Vagina (tissue), 2 donors: ENCODE data around the gene ISYNA1.

ENCODE experiments used
- POLR2A ChIP-seq, 2 donors: fragments of 450-650 bp; IDR thresholded peaks; one replicate each; pipeline ENCODE4 v1.6.1; 2017; ENCODE audit warnings: antibody characterized with exemption in 2 of 2, mild to moderate bottlenecking in 2 of 2, moderate library complexity in 2 of 2
- POLR2AphosphoS5 ChIP-seq, 2 donors: sonication (generic); formaldehyde crosslinking; IDR thresholded peaks; one replicate each; pipeline ENCODE4 v1.9.0; 2017; ENCODE audit warnings: antibody characterized with exemption in 2 of 2, mild to moderate bottlenecking in 2 of 2, low read depth in 1 of 2; ENCODE audit not compliant: insufficient read depth in 1 of 2
- TF ChIP-seq, protein P1 (sequence below), 3 experiments: fragments of 450-650 bp in 2 of 3; fragments of 200-600 bp in 1 of 3; sonication (generic) in 1 of 3; IDR thresholded peaks; one replicate each; pipeline ENCODE4 v1.5.1; 2017 to 2019; ENCODE audit warnings: antibody characterized with exemption in 3 of 3, mild to moderate bottlenecking in 2 of 3, moderate library complexity in 2 of 3

DNA sequence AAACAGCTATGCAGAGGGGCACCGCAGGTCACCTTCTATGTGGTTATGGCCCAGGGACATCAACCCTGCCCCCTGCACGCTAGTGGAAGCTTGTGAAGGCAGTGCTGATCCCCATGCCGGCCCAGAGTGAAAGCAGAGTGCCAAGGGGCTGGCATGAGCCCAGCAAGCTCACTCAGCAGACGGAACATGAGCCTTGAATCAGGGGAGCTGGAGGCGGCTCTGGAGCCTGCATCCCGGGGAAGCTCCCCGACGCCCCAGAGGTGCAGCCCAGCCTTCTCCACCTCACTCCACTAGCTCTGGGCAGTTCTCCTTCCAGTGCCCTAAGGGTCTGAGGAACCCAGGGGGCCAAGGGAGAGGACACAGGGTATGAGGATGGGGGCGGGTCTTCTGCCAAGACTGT lies 19.0 kb upstream of the ISYNA1 start:
- TF ChIP-seq, protein P1, sequence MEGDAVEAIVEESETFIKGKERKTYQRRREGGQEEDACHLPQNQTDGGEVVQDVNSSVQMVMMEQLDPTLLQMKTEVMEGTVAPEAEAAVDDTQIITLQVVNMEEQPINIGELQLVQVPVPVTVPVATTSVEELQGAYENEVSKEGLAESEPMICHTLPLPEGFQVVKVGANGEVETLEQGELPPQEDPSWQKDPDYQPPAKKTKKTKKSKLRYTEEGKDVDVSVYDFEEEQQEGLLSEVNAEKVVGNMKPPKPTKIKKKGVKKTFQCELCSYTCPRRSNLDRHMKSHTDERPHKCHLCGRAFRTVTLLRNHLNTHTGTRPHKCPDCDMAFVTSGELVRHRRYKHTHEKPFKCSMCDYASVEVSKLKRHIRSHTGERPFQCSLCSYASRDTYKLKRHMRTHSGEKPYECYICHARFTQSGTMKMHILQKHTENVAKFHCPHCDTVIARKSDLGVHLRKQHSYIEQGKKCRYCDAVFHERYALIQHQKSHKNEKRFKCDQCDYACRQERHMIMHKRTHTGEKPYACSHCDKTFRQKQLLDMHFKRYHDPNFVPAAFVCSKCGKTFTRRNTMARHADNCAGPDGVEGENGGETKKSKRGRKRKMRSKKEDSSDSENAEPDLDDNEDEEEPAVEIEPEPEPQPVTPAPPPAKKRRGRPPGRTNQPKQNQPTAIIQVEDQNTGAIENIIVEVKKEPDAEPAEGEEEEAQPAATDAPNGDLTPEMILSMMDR (IDR thresholded peaks at IDR 0.05) = no peak
- TF ChIP-seq POLR2AphosphoS5 (IDR thresholded peaks at IDR 0.05; ENCODE audit: insufficient read depth in 1 of 2, low read depth in 1 of 2) = no peak
- TF ChIP-seq POLR2A (IDR thresholded peaks at IDR 0.05) = no peak
